Endothelial cell of umbilical vein (primary cell): Measurements from ENCODE around the gene CSNK1D.

ENCODE experiments used
- CTCF ChIP-seq, 2 donors: IDR thresholded peaks; 1 replicate in 1 of 2; 2 replicates in 1 of 2; pipeline ENCODE4 v1.5.1; 2011; ENCODE audit warnings: low read length in 2 of 2, mild to moderate bottlenecking in 2 of 2, moderate library complexity in 2 of 2, control low read depth in 1 of 2, inconsistent platforms in 1 of 2, low read depth in 1 of 2; ENCODE audit not compliant: insufficient read depth in 1 of 2; ENCODE audit errors: extremely low read depth in 1 of 2
- MAX ChIP-seq: IDR thresholded peaks from 2 replicates; pipeline ENCODE4 v1.6.1; 2011; ENCODE audit not compliant: insufficient read depth, insufficient read length
- POLR2A ChIP-seq: IDR thresholded peaks from 2 replicates; pipeline ENCODE4 v1.6.1; 2012; ENCODE audit warnings: low read depth, mild to moderate bottlenecking, control low read depth, low read length
- POLR2AphosphoS5 ChIP-seq: IDR thresholded peaks from 2 replicates; pipeline ENCODE4 v1.6.1; 2012; ENCODE audit warnings: low read depth, mild to moderate bottlenecking, control low read depth, low read length, moderate library complexity; ENCODE audit not compliant: insufficient read depth

GRCh38 chr17:82237083-82237745 is 36.3 kb downstream of the CSNK1D start:
- TF ChIP-seq CTCF (IDR thresholded peaks at IDR 0.05; ENCODE audit: extremely low read depth in 1 of 2, insufficient read depth in 1 of 2, low read depth in 1 of 2, low read length in 2 of 2) (no peak), POLR2AphosphoS5 (no peak), POLR2A (peak; percentile 20), MAX (no peak)
